Naive thymus-derived CD4-positive, alpha-beta T cell (primary cell): ENCODE results near the gene STON2. TPM values are rescaled to one million over a fixed set of nuclear protein-coding genes. Genes with fewer than 3 reads are reported as not detected.
A peak's percentile ranks its signal among the peaks of the same experiment; 100 is the strongest.

Experiments
- ATAC-seq: fragments of 150-1000 bp; cut with Tn5 transposase; 2 replicates; pipeline ENCODE4 v1.10.0; 2021; ENCODE audit warnings: mild to moderate bottlenecking, moderate library complexity
- CTCF ChIA-PET: fragments of 350-600 bp; sonication (Branson Sonifier 250); formaldehyde crosslinking; loops from one replicate; lab custom pipeline; 2021; ENCODE audit warnings: antibody characterized with exemption; lab: Charles Lee
- POLR2A ChIA-PET: fragments of 350-600 bp; sonication (Branson Sonifier 250); formaldehyde crosslinking; loops from one replicate; lab custom pipeline; 2021; ENCODE audit warnings: antibody characterized with exemption, inconsistent platforms; lab: Charles Lee
- DNase-seq, 9 donors: peaks; one replicate each; pipeline versions ENCODE4 v3.0.0 to v3.0.0-alpha.2; 2020 to 2022; ENCODE audit warnings: mixed read lengths in 1 of 9
- H3K27ac ChIP-seq: one replicate; pipeline ENCODE4 v1.7.0; 2013; ENCODE audit warnings: mild to moderate bottlenecking, low read depth, low read length, moderate library complexity
- H3K27me3 ChIP-seq, 2 donors: one replicate each; pipeline ENCODE4 v1.7.0; 2013; ENCODE audit warnings: low read length in 2 of 2, mild to moderate bottlenecking in 2 of 2, moderate library complexity in 2 of 2; ENCODE audit not compliant: control insufficient read depth in 2 of 2, insufficient read depth in 2 of 2
- H3K36me3 ChIP-seq, 3 experiments: 1 replicate in 2 of 3; 2 replicates in 1 of 3; pipeline ENCODE4 v1.7.0; 2013; ENCODE audit warnings: low read length in 3 of 3, mild to moderate bottlenecking in 3 of 3, moderate library complexity in 1 of 3; ENCODE audit not compliant: insufficient read depth in 3 of 3, control insufficient read depth in 2 of 3
- H3K4me1 ChIP-seq, 2 donors: one replicate each; pipeline ENCODE4 v1.7.0; 2013; ENCODE audit warnings: low read length in 2 of 2, mild to moderate bottlenecking in 2 of 2, moderate library complexity in 1 of 2; ENCODE audit not compliant: control insufficient read depth in 2 of 2, insufficient read depth in 2 of 2
- H3K4me3 ChIP-seq: 2 replicates; pipeline ENCODE4 v1.7.0; 2013; ENCODE audit warnings: mild to moderate bottlenecking, low read length
- H3K9me3 ChIP-seq, 3 experiments: 1 replicate in 2 of 3; 2 replicates in 1 of 3; pipeline ENCODE4 v1.7.0; 2013; ENCODE audit warnings: low read length in 3 of 3; ENCODE audit not compliant: control insufficient read depth in 2 of 3
- H3K27ac Mint-ChIP-seq, 9 donors: one replicate each; pipeline ENCODE4 v1.8.0; 2020 to 2022; ENCODE audit warnings: mixed read lengths in 9 of 9, mild to moderate bottlenecking in 8 of 9, moderate library complexity in 5 of 9, inconsistent platforms in 2 of 9
- H3K27me3 Mint-ChIP-seq, 5 donors: one replicate each; pipeline ENCODE4 v1.8.0; 2021 to 2022; ENCODE audit warnings: mixed read lengths in 5 of 5, mild to moderate bottlenecking in 1 of 5
- H3K36me3 Mint-ChIP-seq, 5 donors: one replicate each; pipeline ENCODE4 v1.8.0; 2020 to 2022; ENCODE audit warnings: mixed read lengths in 5 of 5, mild to moderate bottlenecking in 3 of 5, inconsistent platforms in 1 of 5
- H3K4me1 Mint-ChIP-seq, 7 donors: one replicate each; pipeline ENCODE4 v1.8.0; 2020 to 2022; ENCODE audit warnings: mixed read lengths in 7 of 7, mild to moderate bottlenecking in 3 of 7, inconsistent platforms in 1 of 7
- H3K4me3 Mint-ChIP-seq, 10 donors: one replicate each; pipeline ENCODE4 v1.8.0; 2020 to 2022; ENCODE audit warnings: mild to moderate bottlenecking in 10 of 10, mixed read lengths in 10 of 10, moderate library complexity in 6 of 10, inconsistent platforms in 2 of 10
- H3K9me3 Mint-ChIP-seq, 11 donors: one replicate each; pipeline ENCODE4 v1.8.0; 2020 to 2022; ENCODE audit warnings: mixed read lengths in 11 of 11, mild to moderate bottlenecking in 4 of 11, inconsistent platforms in 1 of 11, moderate library complexity in 1 of 11
- intact Hi-C, 2 donors: fragments of 100-400 bp; cut with micrococcal nuclease; formaldehyde crosslinking; loops; one replicate each; pipeline ENCODE4 v1.15.1; 2023
- polyA plus RNA-seq, 2 donors: library from polyadenylated mRNA; unstranded; fragments of 300-500 nt; fragmentation: Illumina TruSeq; gene quantifications; one replicate each; pipeline ENCODE4 v1.2.3, GENCODE V29; 2021
- total RNA-seq, 6 experiments: library from RNA in 5 of 6; stranded (reverse) in 5 of 6; gene quantifications; 1 replicate in 5 of 6; 2 replicates in 1 of 6; pipeline ENCODE4 v1.2.3 and lab custom pipeline; 2021 to 2026

STON2 gene
- total and polyA plus RNA-seq, 7 experiments from 2014 or later, result 0.19 to 3.4 (median 0.65) TPM; not detected in 4

DNA sequence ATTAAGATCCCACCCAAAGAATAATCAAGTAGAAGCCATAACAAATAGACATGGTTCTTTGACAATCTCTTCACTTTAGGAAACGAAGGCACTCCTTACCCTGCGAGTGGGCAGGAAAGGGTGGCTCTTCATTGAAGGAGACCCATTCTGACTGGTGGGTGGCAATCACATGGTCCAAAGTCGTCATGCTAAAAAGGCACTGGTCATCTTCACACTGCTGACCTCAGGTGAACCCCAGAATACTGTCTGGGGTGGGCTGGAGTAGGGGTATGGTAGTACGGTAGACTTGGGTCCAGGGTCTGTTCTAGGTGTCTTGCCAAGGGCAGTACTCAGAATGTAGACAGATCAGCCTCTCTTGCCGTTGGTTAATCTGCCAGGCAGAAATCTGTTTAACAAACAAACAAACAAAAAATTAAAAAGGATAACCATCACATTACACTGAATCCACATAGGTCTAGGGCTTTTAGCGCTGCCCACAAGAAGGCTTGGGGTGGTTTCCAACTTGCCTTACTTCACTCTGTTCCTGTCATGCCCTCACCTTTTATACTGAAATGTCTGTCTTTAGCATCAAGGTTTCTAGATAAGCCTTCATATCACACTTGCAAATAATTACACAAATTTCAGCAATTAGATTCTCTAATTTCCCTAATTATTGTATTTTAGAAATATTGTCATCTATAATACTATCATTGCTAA lies 1.8 kb downstream of the STON2 start:
- H3K27me3 ChIP-seq, result no peaks in the 10 kb centered on the region
- CTCF ChIA-PET, result no interaction called here
- Mint-ChIP-seq H3K27ac (no peak overlapping the region), H3K4me3 (no peak overlapping the region), H3K27me3 (peaks cover 0 to 16% (median 3%) of the 10 kb centered on the region in 5 donors), H3K9me3 (peaks cover 0 to 3% (median 0%) of the 10 kb centered on the region in 11 donors), H3K4me1 (peaks cover 0 to 29% (median 0%) of the 10 kb centered on the region in 7 donors), H3K36me3 (no peaks in the 10 kb centered on the region)
- no peaks in the 10 kb centered on the region for H3K36me3 ChIP-seq
- no peak overlapping the region for H3K27ac ChIP-seq
- DNase-seq, result no peak
- no peak for ATAC-seq
- POLR2A ChIA-PET, result no interaction called here
- intact Hi-C loops, result no loop called here
- no peak overlapping the region for H3K4me3 ChIP-seq
- H3K4me1 ChIP-seq, result no peaks in the 10 kb centered on the region
- H3K9me3 ChIP-seq, result no peaks in the 10 kb centered on the region

DNA sequence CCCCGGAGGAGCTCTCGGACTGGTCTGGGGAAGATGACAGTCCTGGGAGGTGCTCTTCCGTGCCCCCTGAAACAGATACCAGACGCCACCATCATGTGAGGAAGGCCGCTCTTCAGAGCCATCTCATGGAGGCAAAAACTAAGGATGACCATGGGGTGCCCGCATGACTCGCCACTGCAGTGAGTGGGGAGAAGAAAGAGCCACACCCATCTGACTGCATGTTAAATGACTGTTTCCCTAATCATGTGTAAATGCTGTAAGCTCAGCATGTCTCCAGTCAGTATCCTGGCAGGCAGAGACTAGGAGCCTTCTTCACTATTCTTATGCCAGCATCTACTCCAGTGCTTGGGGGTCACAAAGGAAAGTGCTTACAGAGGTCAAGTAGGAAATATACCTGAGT lies 4.0 kb downstream of the STON2 start:
- Histone ChIP-seq H3K9me3 (no peaks in the 10 kb centered on the region), H3K36me3 (no peaks in the 10 kb centered on the region), H3K4me3 (no peak overlapping the region), H3K27me3 (no peaks in the 10 kb centered on the region), H3K27ac (no peak overlapping the region), H3K4me1 (no peaks in the 10 kb centered on the region)
- POLR2A ChIA-PET, result no interaction called here
- H3K4me1 Mint-ChIP-seq, result peaks cover 0 to 17% (median 0%) of the 10 kb centered on the region in 7 donors
- CTCF ChIA-PET, result no interaction called here
- no peak overlapping the region for H3K4me3 Mint-ChIP-seq
- DNase-seq (no peak), ATAC-seq (peak; percentile 30)
- H3K9me3 Mint-ChIP-seq, result peaks cover 0 to 3% (median 0%) of the 10 kb centered on the region in 11 donors
- intact Hi-C loops, result no loop called here
- H3K27me3 Mint-ChIP-seq, result peaks cover 0 to 10% (median 5%) of the 10 kb centered on the region in 5 donors
- no peak overlapping the region for H3K27ac Mint-ChIP-seq
- no peaks in the 10 kb centered on the region for H3K36me3 Mint-ChIP-seq

DNA sequence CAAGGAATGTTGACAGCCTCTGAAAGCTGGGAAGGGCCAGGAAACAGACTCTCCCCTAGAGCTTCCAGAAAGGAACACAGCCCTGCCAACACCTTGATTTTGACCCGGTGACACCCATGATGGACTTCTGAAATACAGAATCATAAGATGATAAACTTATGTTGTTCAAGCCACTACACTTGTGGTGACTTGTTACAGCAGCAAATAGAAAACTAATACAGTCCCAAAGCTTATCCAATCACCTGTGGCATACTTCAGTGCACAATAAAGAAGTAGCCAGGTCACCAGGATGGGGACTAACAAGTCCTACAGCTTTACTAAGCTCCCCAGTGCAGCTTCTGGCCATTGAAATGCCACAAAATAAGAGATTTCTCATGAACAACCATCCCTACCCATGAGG lies 5.4 kb downstream of the STON2 start:
- CTCF ChIA-PET, result no interaction called here
- H3K9me3 Mint-ChIP-seq, result peaks cover 0 to 3% (median 0%) of the 10 kb centered on the region in 11 donors
- Histone ChIP-seq H3K27me3 (no peaks in the 10 kb centered on the region), H3K4me1 (no peaks in the 10 kb centered on the region), H3K36me3 (no peaks in the 10 kb centered on the region), H3K4me3 (no peak overlapping the region), H3K27ac (no peak overlapping the region), H3K9me3 (no peaks in the 10 kb centered on the region)
- no peak overlapping the region for H3K4me3 Mint-ChIP-seq
- peaks cover 0 to 8% (median 0%) of the 10 kb centered on the region in 7 donors for H3K4me1 Mint-ChIP-seq
- no peaks in the 10 kb centered on the region for H3K36me3 Mint-ChIP-seq
- intact Hi-C loops, result no loop called here
- H3K27me3 Mint-ChIP-seq, result peaks cover 0 to 10% (median 5%) of the 10 kb centered on the region in 5 donors
- H3K27ac Mint-ChIP-seq, result no peak overlapping the region
- no peak for ATAC-seq
- no peak for DNase-seq
- POLR2A ChIA-PET, result no interaction called here

DNA sequence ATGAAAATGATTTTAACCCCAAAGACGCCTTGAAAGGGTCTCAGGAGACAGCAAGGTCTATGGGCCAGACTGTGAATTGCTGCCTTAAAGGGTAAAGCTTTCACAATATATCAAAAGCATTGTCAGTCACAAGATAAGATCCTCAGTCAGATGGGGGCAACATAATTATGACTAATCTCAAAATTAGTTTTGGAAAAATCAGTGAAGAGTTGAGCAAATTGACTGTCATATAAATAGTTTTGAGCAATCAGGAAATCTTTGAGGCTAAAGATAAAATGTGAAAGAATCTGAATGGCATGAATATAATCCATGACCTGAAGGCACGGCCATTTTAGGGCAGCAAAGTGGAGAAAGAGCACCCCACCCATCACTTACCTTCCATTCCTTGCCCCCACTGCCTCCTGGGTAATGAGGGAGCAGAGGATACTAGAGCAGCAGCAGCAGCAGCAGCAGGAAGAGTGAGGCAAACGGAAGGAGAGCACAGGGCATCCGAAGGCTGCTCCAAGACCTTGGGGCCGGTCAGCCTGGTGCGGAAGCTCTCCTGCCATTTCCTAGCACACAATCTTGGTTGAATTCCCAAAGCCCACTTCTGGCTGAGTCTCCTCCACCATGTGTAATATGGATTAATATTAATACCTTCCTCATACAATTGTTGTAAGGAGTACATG lies 7.0 kb downstream of the STON2 start:
- Histone ChIP-seq H3K4me3 (no peak overlapping the region), H3K27me3 (no peaks in the 10 kb centered on the region), H3K36me3 (no peaks in the 10 kb centered on the region), H3K4me1 (no peaks in the 10 kb centered on the region), H3K9me3 (no peaks in the 10 kb centered on the region), H3K27ac (no peak overlapping the region)
- H3K36me3 Mint-ChIP-seq, result no peaks in the 10 kb centered on the region
- no peak overlapping the region for H3K4me3 Mint-ChIP-seq
- no peaks in the 10 kb centered on the region for H3K4me1 Mint-ChIP-seq
- H3K9me3 Mint-ChIP-seq, result peaks cover 0 to 3% (median 0%) of the 10 kb centered on the region in 11 donors
- DNase-seq (no peak), ATAC-seq (no peak)
- intact Hi-C loops, result no loop called here
- POLR2A ChIA-PET, result no interaction called here
- H3K27me3 Mint-ChIP-seq, result peaks cover 5 to 15% (median 6%) of the 10 kb centered on the region in 5 donors
- no peak overlapping the region for H3K27ac Mint-ChIP-seq
- CTCF ChIA-PET, result no interaction called here

DNA sequence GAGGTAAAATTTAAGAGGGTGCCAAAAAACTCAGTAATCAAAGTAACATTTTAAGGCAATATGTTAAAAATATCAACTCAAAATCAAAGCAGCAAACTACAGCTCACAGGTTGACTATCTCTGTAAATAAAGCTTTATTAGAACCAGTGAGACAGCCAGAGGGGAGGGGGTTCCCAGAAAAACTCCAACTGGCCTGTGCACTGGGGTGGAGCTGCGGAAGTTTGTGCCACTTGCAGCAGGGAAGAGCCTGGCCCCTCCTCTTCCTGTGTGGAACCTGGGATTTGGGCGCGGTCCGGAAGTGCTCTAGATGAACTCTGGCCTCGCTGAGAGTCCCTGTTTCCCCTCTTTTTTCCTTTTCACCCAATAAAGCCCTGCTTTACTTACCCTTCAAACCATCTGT lies 8.1 kb downstream of the STON2 start:
- Mint-ChIP-seq H3K27me3 (peaks cover 5 to 15% (median 6%) of the 10 kb centered on the region in 5 donors), H3K9me3 (peaks cover 0 to 3% (median 0%) of the 10 kb centered on the region in 11 donors), H3K36me3 (no peaks in the 10 kb centered on the region), H3K4me1 (no peaks in the 10 kb centered on the region), H3K4me3 (no peak overlapping the region), H3K27ac (no peak overlapping the region)
- no peak overlapping the region for H3K4me3 ChIP-seq
- intact Hi-C loops, result no loop called here
- H3K4me1 ChIP-seq, result no peaks in the 10 kb centered on the region
- DNase-seq (no peak), ATAC-seq (no peak)
- no peaks in the 10 kb centered on the region for H3K9me3 ChIP-seq
- POLR2A ChIA-PET, result no interaction called here
- H3K27me3 ChIP-seq, result no peaks in the 10 kb centered on the region
- CTCF ChIA-PET, result no interaction called here
- no peaks in the 10 kb centered on the region for H3K36me3 ChIP-seq
- H3K27ac ChIP-seq, result no peak overlapping the region

DNA sequence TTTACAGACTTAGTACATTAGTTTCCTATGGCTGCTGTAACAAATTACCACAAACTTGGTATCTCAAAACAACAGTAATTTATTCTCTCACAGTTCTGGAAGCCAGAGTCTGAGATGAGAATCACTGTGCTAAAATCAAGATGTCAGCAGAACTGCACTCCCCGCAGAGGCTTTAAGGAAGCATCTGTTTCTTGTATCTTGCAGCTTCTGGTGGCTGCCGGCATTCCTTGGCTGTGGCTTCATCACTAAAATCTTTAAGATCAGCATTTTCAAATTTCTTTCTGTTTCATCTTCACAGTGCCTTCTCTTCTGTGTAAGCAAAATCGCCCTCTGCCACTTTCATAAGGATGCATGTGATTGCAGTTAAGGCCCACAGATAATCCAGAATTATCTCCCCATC lies 9.4 kb downstream of the STON2 start:
- Mint-ChIP-seq H3K27me3 (peaks cover 5 to 20% (median 6%) of the 10 kb centered on the region in 5 donors), H3K4me1 (no peaks in the 10 kb centered on the region), H3K9me3 (peaks cover 0 to 3% (median 0%) of the 10 kb centered on the region in 11 donors), H3K4me3 (no peak overlapping the region), H3K36me3 (no peaks in the 10 kb centered on the region), H3K27ac (no peak overlapping the region)
- ATAC-seq (no peak), DNase-seq (no peak)
- H3K4me1 ChIP-seq, result no peaks in the 10 kb centered on the region
- no peak overlapping the region for H3K27ac ChIP-seq
- no peaks in the 10 kb centered on the region for H3K36me3 ChIP-seq
- intact Hi-C loops, result no loop called here
- POLR2A ChIA-PET, result no interaction called here
- no peak overlapping the region for H3K4me3 ChIP-seq
- CTCF ChIA-PET, result no interaction called here
- H3K9me3 ChIP-seq, result no peaks in the 10 kb centered on the region
- H3K27me3 ChIP-seq, result no peaks in the 10 kb centered on the region

DNA sequence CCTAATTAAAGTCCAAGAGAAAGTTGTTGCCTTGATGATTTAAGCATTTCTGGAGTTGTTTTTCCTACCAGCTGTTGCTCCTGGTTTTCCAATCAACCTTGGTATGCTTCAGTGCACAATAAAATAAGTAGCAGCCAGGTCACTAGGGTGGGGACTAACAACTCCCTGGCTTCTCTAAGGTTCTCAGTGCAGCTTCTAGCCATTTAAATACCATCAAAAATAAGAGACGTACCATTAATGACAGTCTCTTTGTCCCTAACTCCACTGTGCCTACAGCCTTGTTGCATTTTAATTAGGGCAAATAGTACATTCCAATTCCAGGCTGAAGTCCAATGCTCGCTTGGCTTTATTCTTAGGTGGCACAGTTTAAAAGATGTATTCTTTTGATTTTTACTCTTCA lies 11.8 kb downstream of the STON2 start:
- ChIA-PET POLR2A (no interaction called here), CTCF (no interaction called here)
- DNase-seq (no peak), ATAC-seq (no peak)
- H3K4me3 ChIP-seq, result no peak overlapping the region
- H3K9me3 ChIP-seq, result no peaks in the 10 kb centered on the region
- no peak overlapping the region for H3K27ac Mint-ChIP-seq
- intact Hi-C loops, result no loop called here
- no peak overlapping the region for H3K27ac ChIP-seq
- H3K27me3 ChIP-seq, result no peaks in the 10 kb centered on the region
- no peak overlapping the region for H3K4me3 Mint-ChIP-seq
- peaks cover 5 to 24% (median 9%) of the 10 kb centered on the region in 5 donors for H3K27me3 Mint-ChIP-seq
- no peaks in the 10 kb centered on the region for H3K36me3 Mint-ChIP-seq
- peaks cover 0 to 2% (median 0%) of the 10 kb centered on the region in 11 donors for H3K9me3 Mint-ChIP-seq
- H3K36me3 ChIP-seq, result no peaks in the 10 kb centered on the region
- H3K4me1 ChIP-seq, result no peaks in the 10 kb centered on the region
- H3K4me1 Mint-ChIP-seq, result no peaks in the 10 kb centered on the region
